Liver (tissue), 9 donors: Measurements from ENCODE around the gene DLG4. TPM values are rescaled to one million over a fixed set of nuclear protein-coding genes. Genes with fewer than 3 reads are reported as not detected.

Experiments used
- DNase-seq: peaks from one replicate; pipeline ENCODE4 v3.0.0-alpha.2; 2017; ENCODE audit warnings: low spot score
- H3K27ac ChIP-seq, 2 donors: one replicate each; pipeline ENCODE4 v1.7.0; 2013; ENCODE audit warnings: inconsistent platforms in 2 of 2, low read length in 2 of 2, control low read depth in 1 of 2, low read depth in 1 of 2, mild to moderate bottlenecking in 1 of 2
- H3K27me3 ChIP-seq, 4 donors: one replicate each; pipeline versions ENCODE4 v1.6.1 to v1.7.0; 2013; ENCODE audit warnings: low read length in 3 of 4, inconsistent platforms in 1 of 4, mild to moderate bottlenecking in 1 of 4, moderate library complexity in 1 of 4; ENCODE audit not compliant: control insufficient read depth in 4 of 4, insufficient read depth in 4 of 4
- H3K36me3 ChIP-seq, 4 donors: one replicate each; pipeline versions ENCODE4 v1.6.1 to v1.7.0; 2013; ENCODE audit warnings: low read length in 3 of 4, mild to moderate bottlenecking in 3 of 4, low read depth in 1 of 4, moderate library complexity in 1 of 4; ENCODE audit not compliant: control insufficient read depth in 4 of 4, insufficient read depth in 3 of 4
- H3K4me1 ChIP-seq, 4 donors: one replicate each; pipeline versions ENCODE4 v1.6.1 to v1.7.0; 2013; ENCODE audit warnings: low read length in 3 of 4, mild to moderate bottlenecking in 3 of 4, moderate library complexity in 1 of 4; ENCODE audit not compliant: control insufficient read depth in 4 of 4, insufficient read depth in 4 of 4
- H3K4me3 ChIP-seq, 3 donors: one replicate each; pipeline versions ENCODE4 v1.6.1 to v1.7.0; 2013; ENCODE audit warnings: low read length in 3 of 3, control low read depth in 1 of 3, low read depth in 1 of 3, mild to moderate bottlenecking in 1 of 3
- H3K9ac ChIP-seq, 2 donors: one replicate each; pipeline ENCODE4 v1.7.0; 2013; ENCODE audit warnings: low read length in 2 of 2, mild to moderate bottlenecking in 2 of 2, moderate library complexity in 2 of 2, control low read depth in 1 of 2, low read depth in 1 of 2
- H3K9me3 ChIP-seq, 4 donors: one replicate each; pipeline versions ENCODE4 v1.6.1 to v1.7.0; 2013; ENCODE audit warnings: low read length in 3 of 4; ENCODE audit not compliant: control insufficient read depth in 4 of 4
- ATF3 ChIP-seq: IDR thresholded peaks from 2 replicates; pipeline ENCODE4 v1.6.1; 2016; ENCODE audit warnings: antibody characterized with exemption
- CTCF ChIP-seq: fragments of 150-350 bp; IDR thresholded peaks from 2 replicates; pipeline ENCODE4 v1.5.1; 2017; ENCODE audit warnings: improper control_type of control experiment, low read depth, low read length; ENCODE audit not compliant: missing input control
- EGR1 ChIP-seq, 2 donors: IDR thresholded peaks; 2 replicates each; pipeline ENCODE4 v1.6.1; 2016 to 2018; ENCODE audit warnings: antibody characterized with exemption in 2 of 2, low read depth in 2 of 2
- FOXA1 ChIP-seq: IDR thresholded peaks from 2 replicates; pipeline ENCODE4 v1.6.1; 2016; ENCODE audit warnings: antibody characterized with exemption
- FOXA2 ChIP-seq: IDR thresholded peaks from 2 replicates; pipeline ENCODE4 v1.6.1; 2016; ENCODE audit warnings: antibody characterized with exemption
- GABPA ChIP-seq, 2 donors: IDR thresholded peaks in 1 of 2; conservative IDR thresholded peaks in 1 of 2; 2 replicates each; pipeline ENCODE4 v1.6.1; 2016; ENCODE audit warnings: antibody characterized with exemption in 2 of 2, mild to moderate bottlenecking in 1 of 2, moderate library complexity in 1 of 2
- HNF4A ChIP-seq, 2 donors: conservative IDR thresholded peaks; 2 replicates each; pipeline ENCODE4 v1.6.1; 2016; ENCODE audit warnings: antibody characterized with exemption in 2 of 2, mild to moderate bottlenecking in 2 of 2
- HNF4G ChIP-seq: IDR thresholded peaks from 2 replicates; pipeline ENCODE4 v1.6.1; 2016; ENCODE audit warnings: antibody characterized with exemption
- JUND ChIP-seq, 2 donors: IDR thresholded peaks; 2 replicates each; pipeline ENCODE4 v1.6.1; 2016; ENCODE audit warnings: antibody characterized with exemption in 2 of 2
- MAX ChIP-seq: IDR thresholded peaks from 2 replicates; pipeline ENCODE4 v1.6.1; 2016; ENCODE audit warnings: antibody characterized with exemption
- RAD21 ChIP-seq, 2 donors: IDR thresholded peaks; 2 replicates each; pipeline ENCODE4 v1.6.1; 2016; ENCODE audit warnings: antibody characterized with exemption in 2 of 2, mild to moderate bottlenecking in 2 of 2
- REST ChIP-seq: IDR thresholded peaks from 2 replicates; pipeline ENCODE4 v1.6.1; 2016; ENCODE audit warnings: antibody characterized with exemption, mild to moderate bottlenecking
- RXRA ChIP-seq, 2 donors: IDR thresholded peaks; 2 replicates each; pipeline ENCODE4 v1.6.1; 2017 to 2018; ENCODE audit warnings: antibody characterized with exemption in 2 of 2, mild to moderate bottlenecking in 1 of 2
- SP1 ChIP-seq: IDR thresholded peaks from 2 replicates; pipeline ENCODE4 v1.6.1; 2018; ENCODE audit warnings: antibody characterized with exemption, mild to moderate bottlenecking
- YY1 ChIP-seq: IDR thresholded peaks from 2 replicates; pipeline ENCODE4 v1.6.1; 2016; ENCODE audit warnings: antibody characterized with exemption, mild to moderate bottlenecking
- ZBTB33 ChIP-seq: IDR thresholded peaks from 2 replicates; pipeline ENCODE4 v1.6.1; 2016; ENCODE audit warnings: antibody characterized with exemption
- WGBS: extraction: QIAGEN DNeasy Blood & Tissue Kit; methylation state at CpG from one replicate; pipeline ENCODE4 v1.1.7; 2013; 5-methylcytosine and 5-hydroxymethylcytosine counted together
- polyA plus RNA-seq, 2 donors: library from polyadenylated mRNA; stranded (reverse) in 1 of 2; unstranded in 1 of 2; fragments of 200-250 nt in 1 of 2; fragments of >200 nt in 1 of 2; fragmentation: Nextera tagmentation in 1 of 2; extraction: Ambion mirVana in 1 of 2; gene quantifications; one replicate each; pipeline versions ENCODE4 v1.2.1 to v1.2.3, GENCODE V29; 2013 to 2015
- total RNA-seq, 2 donors: library from RNA; depleted of rRNA; stranded (reverse); fragments of >200 nt; gene quantifications; one replicate each; pipeline ENCODE4 v1.2.3, GENCODE V29; 2014
- donor health status: healthy.
- donor health status: healthy.
- donor health status: healthy.
- donor health status: healthy.
- donor health status: healthy.

Gene DLG4
- total and polyA plus RNA-seq, 4 donors: 0.40 to 5.7 (median 1.9) TPM

- Histone ChIP-seq H3K36me3 (peaks cover 0 to 8% (median 2%) of the 10 kb centered on the region in 4 donors), H3K4me3 (no peak overlapping the region), H3K9me3 (no peaks in the 10 kb centered on the region), H3K9ac (no peak overlapping the region), H3K27ac (no peak overlapping the region), H3K27me3 (no peaks in the 10 kb centered on the region), H3K4me1 (no peaks in the 10 kb centered on the region)
- 94% methylated on average over 22 of the region's 22 CpGs for WGBS
- no peak for DNase-seq
- no peak for TF ChIP-seq HNF4A (conservative IDR thresholded peaks at IDR 0.05)
- no peak for TF ChIP-seq EGR1 (IDR thresholded peaks at IDR 0.05; ENCODE audit: low read depth in 2 of 2)
- TF ChIP-seq REST: no peak
- TF ChIP-seq FOXA1: no peak
- TF ChIP-seq CTCF: no peak
- no peak for TF ChIP-seq ATF3
- TF ChIP-seq RXRA (IDR thresholded peaks at IDR 0.05): no peak
- TF ChIP-seq RAD21 (IDR thresholded peaks at IDR 0.05): no peak
- TF ChIP-seq SP1: no peak
- TF ChIP-seq MAX: no peak
- TF ChIP-seq YY1: no peak
- TF ChIP-seq GABPA (IDR thresholded peaks at IDR 0.05 in 1 of 2, conservative IDR thresholded peaks at IDR 0.05 in 1 of 2): no peak
- TF ChIP-seq JUND (IDR thresholded peaks at IDR 0.05): no peak
- no peak for TF ChIP-seq ZBTB33
- TF ChIP-seq FOXA2: no peak
- TF ChIP-seq HNF4G: no peak
These were observed 22.8 kb downstream of the DLG4 start for GRCh38 chr17:7196651-7197401.
